WI38 (cell line): Measurements from ENCODE around the gene TXNIP.

Experiments
- H3K4me3 ChIP-seq: 2 replicates; pipeline ENCODE4 v1.5.1; 2011; ENCODE audit warnings: low read depth, mild to moderate bottlenecking, control low read depth, low read length
- CTCF ChIP-seq: IDR thresholded peaks from 2 replicates; pipeline ENCODE4 v1.5.1; 2012; ENCODE audit warnings: low read depth, mild to moderate bottlenecking, control low read depth, low read length

TXNIP gene

GRCh38 chr1:145988773-145989172 lies 7.6 kb downstream of the TXNIP start:
- TF ChIP-seq CTCF: no peak
- no peak overlapping the region for H3K4me3 ChIP-seq

- TF ChIP-seq CTCF: no peak
- no peak overlapping the region for H3K4me3 ChIP-seq
Measured at GRCh38 chr1:145987926-145988325, 8.5 kb downstream of the TXNIP start.

GRCh38 chr1:145986551-145986950 lies 9.8 kb downstream of the TXNIP start:
- H3K4me3 ChIP-seq: no peak overlapping the region
- no peak for TF ChIP-seq CTCF

GRCh38 chr1:145985502-145986439 lies 10.6 kb downstream of the TXNIP start:
- TF ChIP-seq CTCF: no peak

GRCh38 chr1:145985129-145985501 lies 11.3 kb downstream of the TXNIP start:
- no peak for TF ChIP-seq CTCF
- no peak overlapping the region for H3K4me3 ChIP-seq

More at GRCh38 chr1:145985502-145986439, 10.6 kb downstream of the TXNIP start:
- H3K4me3 ChIP-seq: no peak overlapping the region

GRCh38 chr1:145983960-145984830 lies 12.2 kb downstream of the TXNIP start:
- no peak for TF ChIP-seq CTCF
- H3K4me3 ChIP-seq: no peak overlapping the region
